ENCODE measurements around the gene OR14K1. TPM values are rescaled to one million over a fixed set of nuclear protein-coding genes. Genes with fewer than 3 reads are reported as not detected.
"Not testable (repeated sequence)": the region's sequence is repeated elsewhere in the genome, so short reads cannot be mapped to it uniquely, and the experiment has no call there.

Gene OR14K1
- total RNA-seq, 2 experiments from 2014 or later = not detected

DNA sequence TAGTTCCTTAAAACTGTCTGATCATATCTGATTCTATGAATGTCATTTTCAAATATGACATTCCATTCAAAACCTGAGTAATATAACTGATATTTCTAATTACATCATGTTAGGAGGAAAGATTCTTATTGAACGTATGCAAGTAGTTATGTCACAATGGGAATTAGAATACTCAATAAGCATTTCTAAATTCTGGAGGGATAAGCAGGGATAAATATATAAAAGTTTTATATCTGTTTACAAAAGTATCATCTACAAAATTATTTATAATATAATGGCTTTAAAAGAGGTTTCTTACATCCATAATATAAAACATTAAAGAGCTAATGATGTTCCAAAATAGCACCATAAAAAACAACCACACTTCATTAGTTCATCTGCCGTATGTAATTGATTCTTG lies 9.6 kb downstream of the OR14K1 start, which contains the start of gene OR14A2:
Gene OR14A2, minus strand, starts transcription at position 101 of the 400 bp plus-strand sequence.
- CTCF ChIA-PET = no interaction called here
- intact Hi-C loops (cut with micrococcal nuclease) = no loop called here
- POLR2A ChIA-PET = no interaction called here
- no peak for DNase-seq
- Mint-ChIP-seq H3K4me1 (ENCODE audit: low read depth) (no peaks in the 10 kb centered on the region), H3K9me3 (peaks cover 8% of the 10 kb centered on the region), H3K27me3 (no peaks in the 10 kb centered on the region), H3K4me3 (no peak within 1 kb of the TSS), H3K27ac (no peak within 1 kb of the TSS), H3K36me3 (ENCODE audit: low read depth) (no peaks in the 10 kb centered on the region)
- TF ChIP-seq CTCF (IDR thresholded peaks at IDR 0.05) = no peak
- ATAC-seq = no peak

GRCh38 chr1:247749870-247750269 lies 11.5 kb downstream of the OR14K1 start:
- no peaks in the 10 kb centered on the region for H3K36me3 Mint-ChIP-seq (ENCODE audit: low read depth)
- no peak for TF ChIP-seq CTCF (IDR thresholded peaks at IDR 0.05)
- ATAC-seq = no peak
- intact Hi-C loops (cut with micrococcal nuclease) = no loop called here
- DNase-seq = no peak
- no peaks in the 10 kb centered on the region for H3K27me3 Mint-ChIP-seq
- H3K9me3 Mint-ChIP-seq = peaks cover 8% of the 10 kb centered on the region
- no peak overlapping the region for H3K4me3 Mint-ChIP-seq
- H3K4me1 Mint-ChIP-seq (ENCODE audit: low read depth) = no peaks in the 10 kb centered on the region
- ChIA-PET POLR2A (no interaction called here), CTCF (no interaction called here)
- no peak overlapping the region for H3K27ac Mint-ChIP-seq

DNA sequence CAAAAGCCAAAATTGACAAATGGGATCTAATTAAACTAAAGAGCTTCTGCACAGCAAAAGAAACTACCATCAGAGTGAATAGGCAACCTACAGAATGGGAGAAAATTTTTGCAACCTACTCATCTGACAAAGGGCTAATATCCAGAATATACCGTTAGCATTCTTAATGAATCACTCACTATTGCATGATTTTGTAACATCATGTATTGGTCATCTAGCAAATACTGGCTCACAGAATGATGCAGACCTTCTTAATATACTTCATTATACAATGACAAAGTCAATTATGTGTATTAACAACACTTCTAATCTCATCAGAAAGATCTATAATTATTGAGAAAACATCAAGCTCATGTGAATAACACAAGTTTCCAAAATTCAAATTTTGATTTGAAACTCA lies 15.9 kb downstream of the OR14K1 start:
- H3K9me3 Mint-ChIP-seq; H3K4me1 Mint-ChIP-seq (ENCODE audit: low read depth); H3K27ac Mint-ChIP-seq; intact Hi-C loops (cut with micrococcal nuclease); POLR2A ChIA-PET; H3K36me3 Mint-ChIP-seq (ENCODE audit: low read depth); CTCF ChIA-PET; H3K27me3 Mint-ChIP-seq; H3K4me3 Mint-ChIP-seq; ATAC-seq; DNase-seq: not testable (repeated sequence)

GRCh38 chr1:247760456-247760855 lies 22.0 kb downstream of the OR14K1 start, which contains the start of gene OR1C1:
TSS of gene OR1C1 (minus strand) at chr1:247760556. CDS start at chr1:247758406, 2,150 bp downstream.
- H3K27me3 Mint-ChIP-seq = no peaks in the 10 kb centered on the region
- H3K4me1 Mint-ChIP-seq (ENCODE audit: low read depth) = no peaks in the 10 kb centered on the region
- H3K36me3 Mint-ChIP-seq (ENCODE audit: low read depth) = no peaks in the 10 kb centered on the region
- DNase-seq (no peak), ATAC-seq (no peak)
- ChIA-PET CTCF (interaction anchor here (1.0 kb wide), 1 partner anchor 101 kb away, joined by 3 read pairs; no protein-coding TSS in a partner anchor), POLR2A (interaction anchor here (0.8 kb wide), 1 partner anchor 97 kb away, joined by 3 read pairs; the partner anchor contains the start of gene TRIM58)
- no peaks in the 10 kb centered on the region for H3K9me3 Mint-ChIP-seq
- TF ChIP-seq CTCF (IDR thresholded peaks at IDR 0.05) = no peak
- no peak within 1 kb of the TSS for H3K4me3 Mint-ChIP-seq
- H3K27ac Mint-ChIP-seq = no peak within 1 kb of the TSS
- intact Hi-C loops (cut with micrococcal nuclease) = no loop called here

- Mint-ChIP-seq H3K9me3 (no peaks in the 10 kb centered on the region), H3K4me1 (ENCODE audit: low read depth) (no peaks in the 10 kb centered on the region), H3K36me3 (ENCODE audit: low read depth) (no peaks in the 10 kb centered on the region), H3K27me3 (peaks cover 3% of the 10 kb centered on the region), H3K4me3 (no peak overlapping the region), H3K27ac (no peak overlapping the region)
- intact Hi-C loops (cut with micrococcal nuclease) = no loop called here
- ATAC-seq (no peak), DNase-seq (no peak)
- POLR2A ChIA-PET = no interaction called here
- CTCF ChIA-PET = no interaction called here
- TF ChIP-seq CTCF (IDR thresholded peaks at IDR 0.05) = no peak
Observed at GRCh38 chr1:247769603-247770002, 31.2 kb downstream of the OR14K1 start.

Other genes with a start within 250 kb of the OR14K1 start
- gene OR2C3, start 202.2 kb upstream of the OR14K1 start, total RNA-seq = under 1 TPM in 1 of 2 experiments, not detected in 1; 0.02 TPM
- under 1 TPM; 0.16 to 0.27 TPM for gene GCSAML, start 189.5 kb upstream of the OR14K1 start, total RNA-seq
- not detected for gene OR2G2, start 150.3 kb upstream of the OR14K1 start, total RNA-seq
- not detected for gene OR2G3, start 133.0 kb upstream of the OR14K1 start, total RNA-seq
- gene OR13G1, start 58.9 kb upstream of the OR14K1 start, total RNA-seq = not detected
- not detected for gene OR6F1, start 22.0 kb upstream of the OR14K1 start, total RNA-seq
- not detected for gene OR14A2, start 9.5 kb downstream of the OR14K1 start, total RNA-seq
- not detected for gene OR1C1, start 21.9 kb downstream of the OR14K1 start, total RNA-seq
- gene OR14A16, start 85.5 kb downstream of the OR14K1 start, total RNA-seq = not detected
- not detected for gene OR11L1, start 103.3 kb downstream of the OR14K1 start, total RNA-seq
- under 1 TPM in 1 of 2 experiments, not detected in 1; 0.11 TPM for gene TRIM58, start 118.6 kb downstream of the OR14K1 start, total RNA-seq
- not detected for gene OR2W3, start 157.0 kb downstream of the OR14K1 start, total RNA-seq
- gene OR2T8, start 181.6 kb downstream of the OR14K1 start, total RNA-seq = not detected
- not detected for gene OR2AJ1, start 186.3 kb downstream of the OR14K1 start, total RNA-seq
- under 1 TPM; 0.29 to 0.34 TPM for gene OR2L8, start 210.2 kb downstream of the OR14K1 start, total RNA-seq
- not detected for gene OR2AK2, start 226.6 kb downstream of the OR14K1 start, total RNA-seq

All from activated CD8-positive, alpha-beta T cell treated with anti-CD3 and anti-CD28 coated beads for 36 hours (primary cell).